ENCODE data around the gene VIPR2. TPM values are rescaled to one million over a fixed set of nuclear protein-coding genes. Genes with fewer than 3 reads are reported as not detected.

Gene VIPR2
- total and polyA plus RNA-seq, 2 of the 13 experiments (the other 11 are each of a cell fraction or from before 2014, with no cell fraction given): not detected

DNA sequence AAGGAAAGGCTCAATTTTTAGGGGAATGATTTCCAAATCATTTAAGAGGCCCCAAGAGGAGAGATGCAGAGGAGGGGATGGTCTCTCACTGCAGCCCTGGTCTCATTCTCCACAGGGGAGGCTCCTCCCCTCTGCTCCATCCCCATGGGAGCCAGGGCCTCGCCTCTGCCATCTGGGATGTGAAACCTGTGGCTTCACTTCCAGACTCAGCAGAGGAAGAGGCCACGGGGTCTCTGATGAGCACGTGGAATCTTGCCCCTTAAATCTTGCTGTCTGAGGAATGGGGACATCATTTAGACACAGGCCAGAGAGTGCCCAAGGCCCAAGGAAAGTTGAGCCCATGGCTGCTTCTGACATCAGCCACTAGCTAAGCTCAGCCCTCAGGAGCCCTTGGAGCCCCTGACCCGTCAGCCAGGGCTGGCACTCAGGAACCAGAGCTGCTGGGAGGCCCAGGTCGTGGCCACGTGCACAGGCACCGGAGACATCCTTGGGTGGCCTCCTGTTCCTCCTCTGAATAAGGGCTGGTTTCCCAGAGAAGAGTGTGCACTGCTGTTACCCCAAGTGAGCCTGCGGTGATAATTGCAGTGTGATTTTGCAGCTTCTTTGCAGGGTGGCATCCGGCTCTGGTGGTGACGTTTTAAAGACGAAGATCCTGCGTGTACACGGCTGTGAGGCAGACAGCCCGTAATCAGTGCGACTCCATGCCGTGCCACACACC lies 50.5 kb downstream of the VIPR2 start (continued):
- TF ChIP-seq, protein P1, sequence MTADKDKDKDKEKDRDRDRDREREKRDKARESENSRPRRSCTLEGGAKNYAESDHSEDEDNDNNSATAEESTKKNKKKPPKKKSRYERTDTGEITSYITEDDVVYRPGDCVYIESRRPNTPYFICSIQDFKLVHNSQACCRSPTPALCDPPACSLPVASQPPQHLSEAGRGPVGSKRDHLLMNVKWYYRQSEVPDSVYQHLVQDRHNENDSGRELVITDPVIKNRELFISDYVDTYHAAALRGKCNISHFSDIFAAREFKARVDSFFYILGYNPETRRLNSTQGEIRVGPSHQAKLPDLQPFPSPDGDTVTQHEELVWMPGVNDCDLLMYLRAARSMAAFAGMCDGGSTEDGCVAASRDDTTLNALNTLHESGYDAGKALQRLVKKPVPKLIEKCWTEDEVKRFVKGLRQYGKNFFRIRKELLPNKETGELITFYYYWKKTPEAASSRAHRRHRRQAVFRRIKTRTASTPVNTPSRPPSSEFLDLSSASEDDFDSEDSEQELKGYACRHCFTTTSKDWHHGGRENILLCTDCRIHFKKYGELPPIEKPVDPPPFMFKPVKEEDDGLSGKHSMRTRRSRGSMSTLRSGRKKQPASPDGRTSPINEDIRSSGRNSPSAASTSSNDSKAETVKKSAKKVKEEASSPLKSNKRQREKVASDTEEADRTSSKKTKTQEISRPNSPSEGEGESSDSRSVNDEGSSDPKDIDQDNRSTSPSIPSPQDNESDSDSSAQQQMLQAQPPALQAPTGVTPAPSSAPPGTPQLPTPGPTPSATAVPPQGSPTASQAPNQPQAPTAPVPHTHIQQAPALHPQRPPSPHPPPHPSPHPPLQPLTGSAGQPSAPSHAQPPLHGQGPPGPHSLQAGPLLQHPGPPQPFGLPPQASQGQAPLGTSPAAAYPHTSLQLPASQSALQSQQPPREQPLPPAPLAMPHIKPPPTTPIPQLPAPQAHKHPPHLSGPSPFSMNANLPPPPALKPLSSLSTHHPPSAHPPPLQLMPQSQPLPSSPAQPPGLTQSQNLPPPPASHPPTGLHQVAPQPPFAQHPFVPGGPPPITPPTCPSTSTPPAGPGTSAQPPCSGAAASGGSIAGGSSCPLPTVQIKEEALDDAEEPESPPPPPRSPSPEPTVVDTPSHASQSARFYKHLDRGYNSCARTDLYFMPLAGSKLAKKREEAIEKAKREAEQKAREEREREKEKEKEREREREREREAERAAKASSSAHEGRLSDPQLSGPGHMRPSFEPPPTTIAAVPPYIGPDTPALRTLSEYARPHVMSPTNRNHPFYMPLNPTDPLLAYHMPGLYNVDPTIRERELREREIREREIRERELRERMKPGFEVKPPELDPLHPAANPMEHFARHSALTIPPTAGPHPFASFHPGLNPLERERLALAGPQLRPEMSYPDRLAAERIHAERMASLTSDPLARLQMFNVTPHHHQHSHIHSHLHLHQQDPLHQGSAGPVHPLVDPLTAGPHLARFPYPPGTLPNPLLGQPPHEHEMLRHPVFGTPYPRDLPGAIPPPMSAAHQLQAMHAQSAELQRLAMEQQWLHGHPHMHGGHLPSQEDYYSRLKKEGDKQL (CRISPR knock-in tag; IDR thresholded peaks at IDR 0.05; ENCODE audit: low read depth): no peak
- TF ChIP-seq MTA1 (CRISPR knock-in tag; IDR thresholded peaks at IDR 0.05; ENCODE audit: borderline replicate concordance): no peak

DNA sequence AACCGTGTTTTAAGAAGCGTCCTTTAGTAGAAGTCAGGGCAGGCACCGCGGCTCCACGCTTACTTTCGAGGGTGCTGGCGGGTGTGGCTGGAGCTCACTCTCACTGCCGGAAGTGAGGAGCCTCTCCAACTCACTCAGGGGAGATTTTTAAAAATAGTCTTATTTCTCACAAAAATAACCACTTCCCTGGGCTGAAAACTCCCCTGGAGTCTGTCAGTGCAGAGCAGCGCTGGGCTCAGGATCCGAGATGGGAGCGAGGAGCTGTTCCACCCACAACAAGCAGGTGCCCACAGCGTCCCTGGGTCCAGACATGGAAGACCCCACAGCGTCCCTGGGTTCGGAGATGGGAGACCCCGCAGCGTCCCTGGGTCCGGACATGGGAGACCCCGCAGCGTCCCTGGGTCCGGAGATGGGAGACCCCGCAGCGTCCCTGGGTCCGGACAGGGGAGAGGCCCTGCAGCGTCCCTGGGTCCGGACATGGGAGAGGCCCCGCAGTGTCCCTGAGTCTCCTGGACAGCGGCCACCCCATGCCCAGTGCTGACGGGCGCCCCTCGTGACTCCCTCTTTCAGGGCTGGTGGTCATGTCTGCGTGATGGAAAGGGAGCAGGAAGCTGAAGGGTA lies 51.2 kb downstream of the VIPR2 start:
- TF ChIP-seq ZMYM2 (CRISPR knock-in tag; IDR thresholded peaks at IDR 0.05) (no peak), IKZF4 (CRISPR knock-in tag; IDR thresholded peaks at IDR 0.05; ENCODE audit: borderline replicate concordance, low read depth, not compliant biosample characterization) (no peak)
- TF ChIP-seq, protein P2, sequence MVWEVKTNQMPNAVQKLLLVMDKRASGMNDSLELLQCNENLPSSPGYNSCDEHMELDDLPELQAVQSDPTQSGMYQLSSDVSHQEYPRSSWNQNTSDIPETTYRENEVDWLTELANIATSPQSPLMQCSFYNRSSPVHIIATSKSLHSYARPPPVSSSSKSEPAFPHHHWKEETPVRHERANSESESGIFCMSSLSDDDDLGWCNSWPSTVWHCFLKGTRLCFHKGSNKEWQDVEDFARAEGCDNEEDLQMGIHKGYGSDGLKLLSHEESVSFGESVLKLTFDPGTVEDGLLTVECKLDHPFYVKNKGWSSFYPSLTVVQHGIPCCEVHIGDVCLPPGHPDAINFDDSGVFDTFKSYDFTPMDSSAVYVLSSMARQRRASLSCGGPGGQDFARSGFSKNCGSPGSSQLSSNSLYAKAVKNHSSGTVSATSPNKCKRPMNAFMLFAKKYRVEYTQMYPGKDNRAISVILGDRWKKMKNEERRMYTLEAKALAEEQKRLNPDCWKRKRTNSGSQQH (CRISPR knock-in tag; IDR thresholded peaks at IDR 0.05; ENCODE audit: low read depth): no peak
- ChIA-PET CTCF (ENCODE audit: low intra/inter-chr PET ratio, low total read pairs) (no interaction called here), POLR2A (no interaction called here)
- Histone ChIP-seq H2AFZ (ENCODE audit: low read length) (no peak overlapping the region), H3K4me3 (replicated peaks in 1 of 3; ENCODE audit: insufficient read depth in 1 of 3, low read depth in 2 of 3, low read length in 3 of 3) (no peak overlapping the region), H4K20me1 (ENCODE audit: insufficient read depth, low read length) (no peaks in the 10 kb centered on the region), H3K9ac (ENCODE audit: insufficient read depth, low read depth, low read length) (no peak overlapping the region), H3K36me3 (replicated peaks in 1 of 2; ENCODE audit: control insufficient read depth in 1 of 2, insufficient read depth in 2 of 2, low read length in 2 of 2) (no peaks in the 10 kb centered on the region), H3K27ac (ENCODE audit: extremely low read length, insufficient read depth, low read length) (no peak overlapping the region), H3K79me2 (ENCODE audit: insufficient read depth, low read length) (no peaks in the 10 kb centered on the region), H3K4me2 (ENCODE audit: low read depth, low read length) (no peak overlapping the region), H3K4me1 (ENCODE audit: insufficient read depth, low read length) (no peaks in the 10 kb centered on the region), H3K9me3 (ENCODE audit: low read length) (no peaks in the 10 kb centered on the region), H3K27me3 (ENCODE audit: control insufficient read depth in 1 of 2, insufficient read depth in 2 of 2, low read length in 2 of 2) (peaks cover 5 to 66% of the 10 kb centered on the region in 2 experiments; a peak in 3 of 5 replicates)
- intact Hi-C loops (cut with micrococcal nuclease; ENCODE audit: unreplicated experiment): no loop called here
- DNase-seq (ENCODE audit: low spot score): no peak
- in situ Hi-C loops (cut with HindIII; ENCODE audit: extremely low pct_ligation_motif_present, low pct_unique_long_range_greater_than_20kb): no loop called here
- no peak for ATAC-seq
- no TSS peak for BruUV-seq (replicated peaks)
- no peak for FAIRE-seq
- 67% methylated on average over 14 of the region's 31 CpGs for WGBS (ENCODE audit: low lambda C conversion rate)
